GM18867 (cell line): ENCODE measurements around the gene PHTF2.
A peak's percentile ranks its signal among the peaks of the same experiment; 100 is the strongest.
"Not testable (repeated sequence)": the region's sequence is repeated elsewhere in the genome, so short reads cannot be mapped to it uniquely, and the experiment has no call there.

Source experiments
- ATAC-seq: cut with Tn5 transposase; IDR thresholded peaks from one replicate; pipeline ENCODE4 v1.9.1; 2021; ENCODE audit warnings: mild to moderate bottlenecking, moderate library complexity; ENCODE audit not compliant: unreplicated experiment

Gene PHTF2

DNA sequence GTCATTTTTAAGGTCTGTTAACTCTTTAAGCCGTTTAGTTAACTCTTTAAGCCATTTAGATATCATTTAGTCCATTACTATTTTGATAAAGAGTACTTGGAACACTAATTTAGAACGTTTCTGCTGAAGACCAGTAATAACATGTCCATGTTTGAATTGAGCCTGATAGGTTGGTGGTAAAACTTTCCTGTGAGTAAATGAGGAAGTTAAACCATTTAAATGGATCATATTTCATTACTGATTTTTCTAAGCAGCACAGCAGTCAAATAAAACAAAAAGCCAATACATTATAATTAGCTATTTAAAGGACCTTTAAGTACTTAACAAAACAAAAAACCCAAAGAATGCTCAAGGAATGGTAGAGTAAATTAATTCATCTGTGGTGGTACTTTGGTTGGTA lies 29.4 kb downstream of the PHTF2 start:
- no peak for ATAC-seq

DNA sequence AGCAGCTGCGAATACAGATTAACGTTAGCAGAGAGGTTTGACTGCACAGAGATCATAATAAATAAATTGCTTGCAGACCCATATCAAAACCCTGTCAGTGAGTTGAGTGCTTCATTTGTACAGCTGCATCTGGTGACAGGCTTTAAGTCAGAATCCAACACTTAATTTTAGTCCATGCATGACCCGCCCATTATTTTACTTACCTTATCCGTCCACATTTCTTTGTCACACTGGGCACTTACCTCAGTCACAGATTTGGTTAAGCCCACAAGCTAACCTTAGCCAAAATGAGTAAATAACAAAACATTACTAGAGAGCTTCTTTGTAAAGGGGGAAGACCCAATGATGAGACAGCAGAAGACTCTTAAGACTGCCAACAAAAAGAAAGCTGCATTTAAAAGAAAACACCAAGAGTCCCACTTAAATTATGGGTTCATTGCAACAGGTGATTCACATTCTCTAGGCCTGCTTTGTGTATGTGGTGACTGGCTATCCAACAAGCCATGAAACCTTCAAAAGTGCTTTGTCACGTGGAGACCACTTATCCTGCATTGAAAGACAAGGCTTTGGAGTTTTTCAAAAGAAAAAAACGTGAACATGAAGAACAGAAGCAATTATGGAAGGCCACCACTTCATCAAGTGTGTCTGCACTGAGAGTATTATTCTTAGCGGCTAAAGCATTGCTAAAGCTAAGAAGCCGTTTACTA lies 32.2 kb downstream of the PHTF2 start:
- ATAC-seq, result no peak

DNA sequence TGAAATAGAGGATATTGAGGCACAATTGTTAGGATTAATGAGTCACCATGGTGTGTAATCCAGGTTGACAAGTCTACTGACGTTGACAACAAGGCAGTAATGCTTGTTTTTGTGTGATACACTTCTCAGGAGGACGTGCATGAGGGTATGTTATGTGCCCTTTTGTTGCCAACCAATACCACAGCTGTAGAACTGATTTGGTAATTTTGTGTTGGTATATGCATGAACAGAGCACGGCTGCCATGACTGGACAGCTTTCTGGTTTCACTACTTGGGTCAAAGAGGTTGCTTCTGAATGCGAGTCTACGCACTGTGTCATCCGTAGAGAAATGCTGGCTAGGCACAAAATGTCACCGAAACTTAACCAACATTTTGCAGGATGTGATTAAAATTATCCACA lies 32.9 kb downstream of the PHTF2 start:
- ATAC-seq, result no peak

DNA sequence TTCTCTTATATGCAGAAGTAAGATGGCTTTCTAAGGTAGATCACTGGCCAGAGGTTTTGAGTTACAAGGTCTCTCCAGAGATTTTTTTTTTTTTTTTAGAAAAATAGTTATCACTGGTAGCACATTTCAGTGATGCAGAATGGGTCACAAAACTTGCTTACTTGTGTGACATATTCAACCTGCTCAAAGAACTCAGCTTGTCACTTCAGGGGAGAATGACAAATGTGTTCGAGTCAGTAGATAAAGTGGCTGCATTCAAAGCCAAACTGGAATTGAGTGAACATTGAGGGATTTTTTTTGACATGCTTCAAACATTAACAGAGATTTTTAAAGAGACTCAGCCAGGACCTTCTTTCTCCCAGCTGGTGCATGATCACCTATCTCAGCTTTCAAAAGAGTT lies 33.4 kb downstream of the PHTF2 start:
- ATAC-seq, result no peak

DNA sequence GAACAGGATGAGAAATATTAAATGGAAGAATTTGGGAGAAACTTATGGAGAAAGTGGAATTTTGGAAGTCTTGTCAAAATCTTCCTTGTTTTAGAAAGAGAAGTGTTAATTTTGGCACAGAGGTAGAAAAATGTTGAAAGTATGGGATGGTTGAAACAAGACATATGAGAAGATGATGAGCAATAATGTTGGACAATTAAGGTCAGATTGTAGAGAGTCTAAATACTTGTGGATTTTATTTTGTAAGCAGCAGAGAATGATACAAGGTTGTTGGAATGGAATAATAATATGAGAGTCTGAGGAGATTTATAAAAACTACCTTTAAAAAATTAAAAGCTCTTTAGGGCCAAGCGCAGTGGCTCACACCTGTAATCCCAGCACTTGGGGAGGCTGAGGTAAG lies 34.6 kb downstream of the PHTF2 start:
- ATAC-seq, result no peak

DNA sequence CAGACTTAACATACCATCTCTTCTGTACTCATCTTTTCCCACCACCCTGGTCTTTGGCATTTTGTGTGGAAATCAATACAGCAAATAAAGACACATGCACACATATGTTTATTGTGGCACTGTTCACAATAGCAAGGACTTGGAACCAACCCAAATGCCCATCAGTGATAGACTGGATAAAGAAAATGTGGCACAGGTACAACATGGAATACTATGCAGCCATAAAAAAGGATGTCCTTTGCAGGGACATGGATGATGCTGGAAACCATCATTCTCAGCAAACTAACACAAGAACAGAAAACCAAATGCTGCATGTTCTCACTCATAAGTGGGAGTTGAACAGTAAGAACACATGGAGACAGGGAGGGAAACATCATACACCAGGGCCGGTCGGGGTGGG lies 37.9 kb downstream of the PHTF2 start:
- ATAC-seq, result not testable (repeated sequence)

DNA sequence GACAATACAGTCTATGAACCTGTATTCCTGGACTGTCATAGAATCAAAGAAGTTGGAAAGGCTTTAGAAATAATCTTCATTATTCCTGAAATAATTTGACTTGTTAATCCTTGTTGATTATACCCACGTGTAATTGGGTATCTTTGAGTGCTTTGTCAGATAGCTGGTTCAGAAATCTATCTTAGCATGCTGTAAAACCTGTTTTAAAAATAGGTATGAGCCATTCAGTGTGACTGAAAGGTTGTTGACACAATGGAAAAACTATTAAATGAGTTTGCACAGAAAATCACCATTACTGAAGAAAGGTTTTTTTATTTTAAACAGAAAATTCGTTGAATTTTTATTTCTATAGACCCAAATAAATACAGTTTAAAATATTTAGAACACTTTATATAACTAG lies 38.7 kb downstream of the PHTF2 start:
- ATAC-seq, result no peak

DNA sequence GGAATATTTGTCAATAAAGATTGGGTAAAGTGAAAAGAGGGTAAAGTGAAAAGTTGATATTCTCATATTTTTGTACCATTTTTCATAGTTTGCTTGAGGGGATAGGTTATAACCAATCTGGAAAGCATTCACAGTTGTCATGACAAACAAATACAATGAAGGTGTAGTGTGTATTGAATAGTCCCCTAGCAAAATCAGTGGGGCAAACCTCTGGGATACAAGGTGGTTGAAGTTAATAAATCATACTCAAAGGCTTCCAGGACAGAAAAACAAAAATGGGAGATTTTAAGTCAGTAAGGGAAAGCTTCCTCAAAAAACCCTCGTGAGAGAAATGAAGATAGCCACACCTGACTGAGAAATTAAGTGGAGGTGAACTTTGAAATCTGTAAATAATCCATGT lies 39.4 kb downstream of the PHTF2 start:
- no peak for ATAC-seq

DNA sequence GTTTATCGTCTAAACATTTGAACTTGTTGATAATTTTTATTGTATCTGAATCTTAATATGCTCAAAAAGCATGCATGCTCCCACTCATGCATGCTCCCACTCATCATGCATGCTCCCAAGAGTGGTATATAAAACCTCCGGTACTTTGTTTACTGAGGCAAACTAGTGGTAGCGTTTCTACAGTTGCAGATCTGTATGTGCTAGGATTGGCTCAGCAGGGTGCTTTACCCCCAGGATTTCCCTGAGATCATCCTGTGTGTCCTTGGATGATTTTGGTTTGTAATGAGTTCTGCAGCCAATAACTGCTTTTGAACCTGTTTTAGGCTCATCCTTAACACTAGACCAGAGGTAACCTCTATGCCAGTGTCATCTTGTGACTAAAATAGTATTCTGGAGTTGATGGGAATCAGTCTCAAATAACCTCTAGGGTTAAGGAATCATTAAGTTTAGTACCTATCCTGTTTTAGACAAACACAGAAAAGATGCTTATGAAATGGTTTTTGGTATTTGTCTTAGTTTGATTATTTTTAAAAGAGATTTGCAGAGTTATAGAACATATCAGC lies 40.4 kb downstream of the PHTF2 start:
- ATAC-seq, result no peak

DNA sequence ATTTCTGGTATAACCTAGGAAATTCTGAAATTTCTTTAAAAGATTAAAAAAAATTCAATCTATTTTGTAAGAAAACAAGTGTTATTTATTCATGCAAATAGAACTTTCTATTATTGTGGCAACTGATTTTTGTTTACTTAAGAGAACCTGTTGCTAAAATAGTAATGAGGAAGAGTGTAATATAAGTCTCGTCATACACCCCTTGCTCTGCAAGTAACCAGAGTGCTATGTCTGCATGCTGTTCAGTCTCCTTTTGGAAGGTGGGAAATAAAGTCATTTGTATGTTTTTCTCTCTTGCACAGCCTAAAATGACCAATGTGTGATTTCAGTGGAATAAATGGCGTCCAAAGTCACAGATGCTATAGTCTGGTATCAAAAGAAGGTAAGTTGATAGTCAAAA lies 41.3 kb downstream of the PHTF2 start:
- ATAC-seq, result no peak

DNA sequence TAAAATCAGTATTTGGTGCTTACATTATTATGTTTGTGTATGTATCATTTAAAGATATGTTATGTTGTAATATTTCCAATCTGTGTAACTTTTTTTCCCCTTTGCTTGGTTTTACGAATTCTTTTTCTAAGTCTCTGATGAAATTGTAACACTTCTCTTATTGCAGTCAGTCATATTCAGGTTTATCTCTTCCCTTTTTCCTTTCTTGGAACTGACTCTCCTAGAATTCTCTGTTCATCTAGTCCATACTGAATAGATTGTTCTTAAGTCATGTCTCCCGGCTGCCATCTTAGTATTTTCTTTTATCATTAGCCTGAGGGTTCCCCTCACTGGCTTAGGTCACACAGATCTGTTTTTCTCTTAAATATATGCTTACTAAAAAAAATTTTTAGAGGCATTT lies 44.6 kb downstream of the PHTF2 start:
- no peak for ATAC-seq

DNA sequence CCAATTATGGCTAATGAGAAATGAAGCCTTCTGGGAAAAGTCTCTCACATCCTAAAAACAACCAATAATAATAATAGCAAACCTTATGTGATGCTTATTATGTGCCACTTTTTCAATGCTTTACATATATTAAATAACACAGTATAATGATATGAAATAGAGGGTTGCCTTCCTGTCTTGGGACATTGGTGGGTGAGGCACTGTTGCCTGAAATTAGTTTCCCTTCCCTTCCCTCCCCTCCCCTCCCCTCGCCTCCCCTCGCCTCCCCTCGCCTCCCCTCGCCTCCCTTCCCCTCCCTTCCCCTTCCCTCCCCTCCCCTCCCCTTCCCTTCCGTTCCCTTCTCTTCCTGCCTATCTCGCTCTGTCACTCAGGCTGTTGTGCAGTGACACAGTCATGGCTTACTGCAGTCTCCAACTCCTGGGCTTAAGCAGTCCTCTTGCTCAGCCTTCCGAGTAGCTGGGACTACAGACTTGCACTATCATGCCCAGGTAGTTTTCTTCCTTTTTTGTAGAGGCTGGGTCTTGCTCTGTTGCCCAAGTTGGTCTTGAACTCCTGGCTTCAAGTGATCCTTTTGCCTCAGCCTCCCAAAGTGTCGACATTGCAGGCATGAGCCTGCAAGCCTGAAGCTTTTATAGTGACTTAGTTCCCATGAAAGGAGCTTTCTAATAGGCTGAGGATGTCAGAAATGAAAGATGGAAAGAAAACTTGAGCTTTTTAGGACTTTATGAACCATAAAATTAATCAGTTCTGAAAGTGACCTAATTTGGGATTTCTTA lies 47.9 kb downstream of the PHTF2 start:
- no peak for ATAC-seq

DNA sequence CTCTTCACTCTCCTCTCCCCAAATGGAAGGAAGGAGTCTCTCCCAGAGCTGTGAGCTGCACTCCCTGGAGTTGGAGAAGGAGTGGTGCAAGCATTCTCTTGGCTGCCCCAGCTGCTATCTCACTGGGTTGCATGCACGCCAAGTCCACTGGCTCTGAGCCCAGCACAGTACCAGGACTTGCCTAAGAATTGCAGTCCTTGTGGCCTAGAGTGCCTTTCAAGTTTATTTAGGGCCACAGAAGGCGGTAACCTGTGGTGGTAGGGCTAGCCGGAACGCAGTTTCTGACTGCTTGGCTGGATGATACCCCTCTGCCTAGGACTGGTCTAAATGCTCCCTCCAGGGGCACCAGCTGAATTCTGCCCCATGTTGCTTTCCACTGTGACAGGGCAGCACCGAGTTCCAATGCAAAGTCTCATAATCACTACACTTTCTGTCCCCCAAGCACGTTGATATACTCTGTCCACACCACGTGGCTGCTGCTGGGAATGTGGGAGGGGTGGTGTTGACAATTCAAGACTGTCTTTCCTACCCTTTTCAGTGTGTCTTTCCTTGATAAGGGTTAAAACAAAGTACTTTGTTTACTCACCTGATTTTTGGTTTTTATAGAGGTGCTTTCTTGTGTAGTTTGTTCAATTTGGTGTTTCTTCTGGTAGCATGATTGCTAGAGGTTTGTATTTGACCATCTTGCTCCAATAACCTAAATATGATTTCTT lies 57.0 kb downstream of the PHTF2 start:
- no peak for ATAC-seq

DNA sequence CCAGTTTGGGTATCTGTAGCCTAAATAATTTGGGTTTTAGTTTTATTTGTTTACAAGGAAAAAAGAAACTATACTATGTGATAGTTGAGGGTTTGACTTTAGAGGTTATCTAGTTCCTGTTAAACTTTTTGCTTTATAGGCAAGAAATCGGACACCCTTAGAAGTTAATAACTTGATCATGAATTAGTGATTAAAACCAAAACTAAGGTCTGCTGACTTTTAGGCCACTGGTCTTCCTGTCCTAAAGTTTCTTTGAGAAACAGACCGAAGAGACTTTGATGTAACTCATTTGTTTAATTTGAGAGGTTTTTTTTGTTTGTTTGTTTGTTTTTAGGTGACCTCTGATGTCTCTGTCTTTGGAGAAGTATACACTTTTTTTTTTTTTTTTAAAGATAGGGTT lies 59.7 kb downstream of the PHTF2 start:
- peak; percentile 59 for ATAC-seq

DNA sequence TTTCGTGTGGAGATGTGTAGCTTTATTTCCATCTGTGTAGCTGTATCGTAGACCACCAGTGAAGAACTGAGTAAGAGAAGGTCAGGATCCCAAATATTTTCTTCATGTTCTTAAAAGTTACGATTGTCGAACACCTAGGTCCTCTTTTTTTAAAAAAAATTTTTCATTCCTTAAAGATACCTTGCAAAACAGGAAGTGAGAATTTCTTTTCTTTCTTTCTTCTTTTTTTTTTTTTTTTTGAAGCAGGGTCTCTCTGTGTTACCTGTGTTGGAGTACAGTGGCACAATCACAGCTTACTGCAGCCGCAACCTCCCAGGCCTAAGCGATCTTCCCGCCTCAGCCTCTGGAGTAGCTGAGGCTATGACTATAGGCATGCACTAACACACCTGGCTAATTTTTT lies 60.8 kb downstream of the PHTF2 start:
- ATAC-seq, result no peak

DNA sequence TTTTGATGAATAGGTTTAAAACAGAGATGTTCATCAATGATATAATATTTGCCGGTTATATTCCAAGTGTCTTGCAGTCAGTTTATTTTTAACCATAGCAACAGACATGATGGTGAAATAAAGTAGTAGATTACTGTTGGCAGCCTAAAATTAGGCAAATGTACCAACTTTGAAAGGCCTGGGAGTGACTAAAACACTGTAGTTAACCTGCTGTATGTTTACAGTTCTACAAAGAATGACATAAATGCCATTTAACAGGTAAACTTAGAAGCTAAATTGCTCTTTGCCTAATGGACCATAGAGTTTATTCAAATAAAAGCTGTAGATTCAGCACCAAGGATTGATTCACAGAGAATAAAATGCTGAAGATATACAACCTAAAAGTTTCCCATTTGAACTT lies 64.1 kb downstream of the PHTF2 start:
- no peak for ATAC-seq

DNA sequence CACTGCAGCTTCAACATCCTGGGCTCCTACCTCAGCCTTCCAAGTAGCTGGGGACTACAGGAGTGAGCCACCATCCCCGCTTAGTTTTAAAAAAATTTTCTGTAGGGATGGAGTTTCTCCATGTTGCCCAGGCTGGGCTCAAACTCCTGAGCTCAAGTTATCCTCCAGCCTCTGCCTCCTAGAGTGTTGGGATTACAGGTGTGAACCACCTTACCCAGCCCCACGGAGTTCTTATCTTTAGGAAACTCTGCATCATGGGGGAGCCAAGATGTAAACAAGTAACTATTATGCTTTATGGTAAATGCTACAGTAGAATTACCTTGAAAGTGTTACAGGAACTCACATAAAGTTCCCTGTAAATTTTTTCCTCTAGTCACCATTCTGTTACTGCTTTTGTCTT lies 65.3 kb downstream of the PHTF2 start:
- ATAC-seq, result no peak

DNA sequence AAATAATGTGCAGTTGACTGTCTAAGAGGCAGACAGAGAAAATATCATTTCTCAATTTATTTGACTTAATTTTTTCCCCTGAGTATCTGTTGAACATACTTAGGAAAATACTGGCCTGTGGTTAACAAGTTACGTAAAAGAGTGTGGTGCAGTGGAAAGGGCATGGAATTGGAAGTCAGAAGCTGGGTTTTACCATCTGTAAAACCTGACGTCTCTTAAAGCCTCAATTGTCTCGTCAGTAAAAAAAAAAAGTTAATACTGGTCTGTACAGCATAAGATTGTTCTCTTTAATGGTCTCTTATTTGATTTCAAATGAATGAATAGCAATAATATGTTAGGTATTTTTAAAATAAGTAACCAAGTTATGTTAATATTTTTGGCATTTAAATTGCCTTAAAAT lies 67.8 kb downstream of the PHTF2 start:
- no peak for ATAC-seq

DNA sequence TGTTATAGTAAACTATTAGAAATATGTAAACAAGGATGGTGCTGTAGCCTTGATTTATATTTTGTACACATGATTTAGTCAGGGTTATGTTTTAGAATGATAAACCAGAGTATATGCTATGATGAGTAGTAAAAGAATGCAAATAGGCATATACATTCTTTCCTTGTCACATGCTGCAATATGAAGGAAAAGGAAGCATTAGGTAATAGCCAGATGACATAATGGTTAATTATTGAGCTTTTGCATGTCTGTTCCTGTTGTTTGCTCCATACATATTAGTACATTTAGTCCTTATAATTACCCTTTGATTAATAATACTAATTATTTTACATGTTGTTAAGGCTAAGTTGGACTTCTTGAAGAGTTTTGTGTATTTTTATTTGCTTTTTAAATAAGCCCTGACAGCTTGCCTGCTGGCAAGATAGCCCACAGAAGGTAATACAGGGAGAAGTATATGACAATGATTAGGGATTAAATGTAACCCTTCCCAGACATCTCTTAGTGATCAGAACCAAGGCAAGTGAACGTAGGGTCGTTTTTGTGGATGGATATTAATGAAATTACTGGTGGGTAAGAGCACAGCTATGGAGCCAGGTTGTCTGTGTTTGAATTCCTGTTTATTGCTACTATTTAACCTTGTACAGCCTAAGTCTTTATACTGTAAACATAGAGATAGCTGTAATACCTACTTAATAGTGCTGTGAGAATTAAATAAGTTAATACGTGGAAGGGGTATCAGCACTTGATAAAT lies 68.4 kb downstream of the PHTF2 start:
- no peak for ATAC-seq

DNA sequence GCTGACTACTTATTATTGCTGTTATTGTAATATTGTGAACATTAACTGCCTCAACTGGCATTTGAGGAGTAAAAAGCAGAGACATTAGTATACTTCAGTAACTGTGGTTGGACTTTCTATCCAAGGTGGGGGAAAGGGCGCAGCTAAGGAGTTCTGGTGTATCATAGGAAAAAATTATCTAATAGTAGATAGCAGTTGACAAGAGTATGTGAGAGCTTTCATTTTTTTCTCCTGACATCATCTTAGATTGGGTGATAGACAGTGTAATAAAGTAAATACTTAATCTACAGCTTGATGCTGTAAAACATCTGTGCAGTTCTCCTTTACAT lies 68.9 kb downstream of the PHTF2 start:
- ATAC-seq, result no peak

DNA sequence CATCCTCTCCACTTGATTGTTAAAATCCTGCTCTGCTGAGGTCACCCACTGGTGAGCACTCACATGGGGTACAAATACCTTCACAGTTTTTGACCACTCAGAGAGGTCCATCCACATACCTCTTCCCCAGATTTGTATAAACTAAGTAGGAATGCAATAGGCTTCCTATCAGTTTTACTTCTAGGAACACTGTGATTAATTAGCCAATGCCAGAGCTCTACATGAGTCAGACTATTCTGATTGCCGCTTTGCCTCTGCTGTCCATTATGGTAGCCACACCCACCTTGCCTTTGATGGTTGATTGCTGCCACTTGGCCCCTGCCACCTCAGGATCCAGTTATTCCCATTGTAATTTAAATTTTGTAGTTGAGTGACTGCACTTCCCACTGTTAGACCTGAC lies 73.7 kb downstream of the PHTF2 start:
- ATAC-seq, result not testable (repeated sequence)
